Ishikawa (cell line): ENCODE measurements around the gene VPS41.

Experiments used
- CREB1 ChIP-seq: IDR thresholded peaks from 2 replicates; pipeline ENCODE4 v1.6.1; 2012; ENCODE audit warnings: low read depth
- EGR1 ChIP-seq: IDR thresholded peaks from 2 replicates; pipeline ENCODE4 v1.6.1; 2012
- EP300 ChIP-seq: IDR thresholded peaks from 2 replicates; pipeline ENCODE4 v1.6.1; 2012; ENCODE audit warnings: borderline replicate concordance
- FOXM1 ChIP-seq: IDR thresholded peaks from 2 replicates; pipeline ENCODE4 v1.6.1; 2012; ENCODE audit warnings: low read depth, borderline replicate concordance
- MAX ChIP-seq: IDR thresholded peaks from 2 replicates; pipeline ENCODE4 v1.6.1; 2012
- NFIC ChIP-seq: IDR thresholded peaks from 2 replicates; pipeline ENCODE4 v1.6.1; 2012
- RAD21 ChIP-seq: IDR thresholded peaks from 2 replicates; pipeline ENCODE4 v1.6.1; 2012; ENCODE audit warnings: low read depth
- REST ChIP-seq: IDR thresholded peaks from 2 replicates; pipeline ENCODE4 v1.6.1; 2012; ENCODE audit warnings: low read depth, mild to moderate bottlenecking
- TAF1 ChIP-seq: IDR thresholded peaks from 2 replicates; pipeline ENCODE4 v1.6.1; 2012; ENCODE audit warnings: low read depth, mild to moderate bottlenecking
- TCF12 ChIP-seq: IDR thresholded peaks from 2 replicates; pipeline ENCODE4 v1.6.1; 2012; ENCODE audit warnings: low read depth
- TEAD4 ChIP-seq: IDR thresholded peaks from 2 replicates; pipeline ENCODE4 v1.6.1; 2012
- USF1 ChIP-seq: IDR thresholded peaks from 2 replicates; pipeline ENCODE4 v1.6.1; 2012
- YY1 ChIP-seq: IDR thresholded peaks from 2 replicates; pipeline ENCODE4 v1.6.1; 2012; ENCODE audit warnings: low read depth
- ZBTB7A ChIP-seq: IDR thresholded peaks from 2 replicates; pipeline ENCODE4 v1.6.1; 2012; ENCODE audit warnings: low read depth

VPS41 gene

GRCh38 chr7:38830826-38831225 lies 78.2 kb downstream of the VPS41 start:
- TF ChIP-seq TEAD4 (no peak), REST (no peak)

GRCh38 chr7:38829488-38830165 lies 79.4 kb downstream of the VPS41 start:
- TF ChIP-seq RAD21 = no peak
- TF ChIP-seq TCF12 = no peak
- TF ChIP-seq MAX = no peak
- TF ChIP-seq EP300 = no peak
- TF ChIP-seq TEAD4 = no peak
- TF ChIP-seq ZBTB7A = no peak
- no peak for TF ChIP-seq NFIC
- no peak for TF ChIP-seq CREB1
- no peak for TF ChIP-seq EGR1

- TF ChIP-seq EGR1 = no peak
- TF ChIP-seq YY1 = no peak
- no peak for TF ChIP-seq NFIC
- TF ChIP-seq TAF1 = no peak
Measured at GRCh38 chr7:38828026-38828425, 81.0 kb downstream of the VPS41 start.

GRCh38 chr7:38825721-38826440 lies 83.1 kb downstream of the VPS41 start:
- TF ChIP-seq USF1 = no peak
- TF ChIP-seq MAX = no peak
- no peak for TF ChIP-seq RAD21
- TF ChIP-seq EP300 = no peak
- TF ChIP-seq EGR1 = no peak
- TF ChIP-seq TEAD4 = no peak

GRCh38 chr7:38824948-38825347 lies 84.0 kb downstream of the VPS41 start:
- TF ChIP-seq MAX (no peak), FOXM1 (no peak), RAD21 (no peak), EP300 (no peak), ZBTB7A (no peak), NFIC (no peak), TEAD4 (no peak), CREB1 (no peak), YY1 (no peak), REST (no peak), TAF1 (no peak), EGR1 (no peak), USF1 (no peak)

GRCh38 chr7:38822549-38822948 lies 86.4 kb downstream of the VPS41 start:
- no peak for TF ChIP-seq FOXM1

GRCh38 chr7:38820571-38820970 lies 88.4 kb downstream of the VPS41 start:
- no peak for TF ChIP-seq MAX
- TF ChIP-seq ZBTB7A = no peak
- no peak for TF ChIP-seq REST
- no peak for TF ChIP-seq NFIC
